ENCODE results near the gene HNRNPUL1. TPM values are rescaled to one million over a fixed set of nuclear protein-coding genes. Genes with fewer than 3 reads are reported as not detected.

Gene HNRNPUL1
- total and polyA plus RNA-seq, 9 of the 15 experiments (the other 6 are each of a cell fraction or from before 2014, with no cell fraction given) = 7.3 to 211 (median 85.0) TPM

GRCh38 chr19:41263850-41264580 is at the start of gene HNRNPUL1 (continued):
- TF ChIP-seq AFF4 (CRISPR knock-in tag; IDR thresholded peaks at IDR 0.05) (no peak; the same call in none of the 2 replicates), E2F5 (CRISPR knock-in tag; IDR thresholded peaks at IDR 0.05) (0 out of 2 replicates have a peak, but pooled peaks have one; percentile 59), KAT7 (CRISPR knock-in tag; IDR thresholded peaks at IDR 0.05; ENCODE audit: borderline replicate concordance) (no peak; the same call in 1 of the 2 replicates), CHD7 (IDR thresholded peaks at IDR 0.05; ENCODE audit: low read depth, low read length) (no peak), ARNT (IDR thresholded peaks at IDR 0.05) (0 out of 4 replicates have a peak, but pooled peaks of 1 of the 2 experiments have one; percentile 30), HDAC1 (IDR thresholded peaks at IDR 0.05) (0 out of 4 replicates have a peak, but pooled peaks of 1 of the 2 experiments have one; percentile 14), ZNF175 (CRISPR knock-in tag; IDR thresholded peaks at IDR 0.05; ENCODE audit: low read depth) (no peak), MXI1 (IDR thresholded peaks at IDR 0.05; ENCODE audit: low read depth, low read length) (no peak), HDAC8 (tag; IDR thresholded peaks at IDR 0.05) (peak; percentile 87), KDM4B (IDR thresholded peaks at IDR 0.05; ENCODE audit: borderline replicate concordance in 2 of 2, low read depth in 1 of 2) (peak in 1 of 2 experiments; percentile 99; a peak in 2 of 4 replicates)

Measured in K562 (cell line).